Fibroblast of pulmonary artery (primary cell): ENCODE results near the gene MSI2.

ENCODE experiments used
- DNase-seq: peaks from one replicate; pipeline ENCODE4 v3.0.0-alpha.2; 2010; ENCODE audit warnings: low read depth
- H3K4me3 ChIP-seq: replicated peaks from 2 replicates; pipeline ENCODE4 v1.5.1; 2011; ENCODE audit warnings: low read depth, mild to moderate bottlenecking, control low read depth, low read length, moderate library complexity
- CTCF ChIP-seq: IDR thresholded peaks from 2 replicates; pipeline ENCODE4 v1.5.1; 2011; ENCODE audit warnings: mild to moderate bottlenecking, control low read depth, low read length, inconsistent platforms; ENCODE audit errors: missing control alignments

The MSI2 gene

DNA sequence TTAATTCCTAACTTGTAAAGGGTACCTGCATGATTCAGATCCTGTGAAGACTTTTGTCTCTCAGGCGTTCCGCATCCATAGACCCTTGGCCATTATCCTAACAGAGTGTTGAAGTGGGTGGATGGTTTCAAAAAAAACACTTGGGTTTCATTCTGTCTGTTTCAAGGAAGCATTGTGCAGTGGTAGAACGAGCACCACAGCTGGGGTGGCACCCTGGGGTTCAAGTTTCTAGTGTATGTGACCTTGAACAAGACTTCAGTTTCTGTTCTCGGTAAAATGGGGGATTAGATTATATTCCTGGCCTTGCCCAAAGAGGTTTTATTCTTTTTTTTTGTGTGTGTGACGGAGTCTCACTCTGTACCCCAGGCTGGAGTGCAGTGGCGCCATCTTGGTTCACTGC is 74.3 kb downstream of the MSI2 start:
- no peak for TF ChIP-seq CTCF
- no peak overlapping the region for H3K4me3 ChIP-seq
- no peak for DNase-seq

GRCh38 chr17:57331423-57331822 is 75.1 kb downstream of the MSI2 start:
- no peak for DNase-seq
- TF ChIP-seq CTCF, result no peak
- H3K4me3 ChIP-seq, result no peak overlapping the region

- H3K4me3 ChIP-seq, result no peak overlapping the region
- no peak for DNase-seq
- TF ChIP-seq CTCF, result no peak
Observed at GRCh38 chr17:57332501-57332900, 76.2 kb downstream of the MSI2 start.

- no peak overlapping the region for H3K4me3 ChIP-seq
- DNase-seq, result no peak
- TF ChIP-seq CTCF, result no peak
Observed at GRCh38 chr17:57335195-57335792, 79.0 kb downstream of the MSI2 start.

GRCh38 chr17:57337390-57337789 is 81.1 kb downstream of the MSI2 start:
- H3K4me3 ChIP-seq, result no peak overlapping the region
- no peak for DNase-seq
- no peak for TF ChIP-seq CTCF

DNA sequence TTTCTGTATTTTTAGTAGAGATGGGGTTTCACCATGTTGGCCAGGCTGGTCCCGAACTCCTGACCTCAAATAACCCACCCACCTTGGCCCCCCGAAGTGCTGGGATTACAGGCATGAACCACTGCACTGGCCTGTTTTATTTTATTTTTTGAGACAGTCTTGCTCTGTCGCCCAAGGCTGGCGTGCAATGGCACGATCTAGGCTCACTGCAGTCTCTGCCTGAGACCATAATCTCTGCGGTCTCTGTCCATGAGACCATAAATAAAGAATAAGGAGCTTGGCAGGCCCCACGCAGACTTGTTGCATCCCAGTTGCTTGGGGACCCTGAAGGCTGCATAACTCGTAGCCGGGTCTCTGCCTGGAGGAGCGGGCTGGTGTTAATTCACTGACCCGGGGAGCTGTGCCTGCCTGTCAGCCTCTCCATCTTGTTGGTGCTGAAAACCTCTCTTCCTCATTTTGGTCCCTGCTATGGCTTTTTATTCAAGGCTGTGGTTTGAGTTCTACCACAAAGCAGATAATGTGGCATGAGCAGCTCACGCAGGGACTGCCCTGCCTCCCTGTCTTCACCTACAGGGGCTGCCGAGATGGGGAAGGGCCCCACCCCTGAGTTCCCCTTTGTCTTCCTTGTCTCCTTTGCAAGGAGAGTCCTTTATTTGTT is 82.1 kb downstream of the MSI2 start:
- no peak for TF ChIP-seq CTCF
- DNase-seq, result no peak
- H3K4me3 ChIP-seq, result no peak overlapping the region
